GM21723 (cell line): ENCODE data around the gene CMIP.
A peak's percentile ranks its signal among the peaks of the same experiment; 100 is the strongest.
"Not testable (repeated sequence)": the region's sequence is repeated elsewhere in the genome, so short reads cannot be mapped to it uniquely, and the experiment has no call there.

Experiments
- ATAC-seq: cut with Tn5 transposase; IDR thresholded peaks from one replicate; pipeline ENCODE4 v1.9.1; 2021; ENCODE audit warnings: mild to moderate bottlenecking, moderate library complexity; ENCODE audit not compliant: unreplicated experiment

CMIP gene

DNA sequence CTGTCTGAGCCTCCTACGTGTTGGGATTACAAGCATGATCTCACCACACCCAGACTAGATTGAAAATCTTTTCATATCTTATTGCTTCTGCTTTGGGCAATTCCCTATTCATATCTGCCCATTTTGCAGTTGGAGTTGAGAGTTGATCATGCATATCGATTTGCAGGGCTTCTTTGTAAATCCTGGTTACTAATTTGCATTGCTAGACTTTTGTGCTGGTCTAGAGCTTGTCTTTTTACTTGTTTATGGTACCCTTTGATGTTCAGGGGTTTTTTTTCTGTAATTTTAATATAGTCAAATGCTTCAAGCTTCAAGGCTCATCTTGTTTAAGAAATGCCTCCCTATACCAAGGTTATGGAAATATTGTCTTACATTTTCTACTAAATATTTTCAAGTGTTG is 23.5 kb upstream of the CMIP start:
- no peak for ATAC-seq

DNA sequence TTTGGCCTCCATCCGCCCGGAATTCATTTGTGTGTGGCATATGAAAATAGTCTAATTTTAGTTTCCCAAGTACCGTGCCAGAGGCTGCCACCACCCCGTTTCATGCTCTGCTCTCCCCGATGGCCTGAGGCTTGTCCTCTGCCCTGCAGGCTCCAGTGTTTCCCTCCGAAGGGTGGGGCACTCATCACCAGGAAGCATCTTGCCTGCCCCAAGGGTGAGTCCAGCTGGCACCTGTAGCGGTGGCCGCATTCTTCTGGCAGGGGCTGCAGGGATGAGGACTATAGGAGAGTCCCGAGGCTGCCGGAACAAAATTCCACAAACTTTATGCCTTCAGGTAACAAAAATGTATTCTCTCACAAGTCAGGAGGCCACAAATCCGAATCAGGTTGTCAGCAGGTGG is 23.1 kb upstream of the CMIP start:
- ATAC-seq = no peak

DNA sequence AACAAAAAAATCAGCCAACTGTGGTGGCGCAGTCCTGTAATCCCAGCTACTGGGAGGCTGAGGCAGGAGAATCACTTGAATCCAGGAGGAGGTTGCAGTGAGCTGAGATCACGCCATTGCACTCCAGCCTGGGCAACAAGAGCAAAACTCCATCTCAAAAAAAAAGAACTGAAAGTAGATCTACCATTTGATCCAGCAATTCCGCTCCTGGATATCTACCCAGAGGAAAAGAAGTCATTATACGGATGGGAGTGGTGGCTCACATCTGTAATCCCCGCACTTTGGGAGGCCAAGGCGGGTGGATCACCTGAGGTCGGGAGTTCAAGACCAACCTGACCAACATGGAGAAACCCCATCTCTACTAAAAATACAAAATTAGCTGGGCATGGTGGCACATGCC is 22.5 kb upstream of the CMIP start:
- ATAC-seq = not testable (repeated sequence)

DNA sequence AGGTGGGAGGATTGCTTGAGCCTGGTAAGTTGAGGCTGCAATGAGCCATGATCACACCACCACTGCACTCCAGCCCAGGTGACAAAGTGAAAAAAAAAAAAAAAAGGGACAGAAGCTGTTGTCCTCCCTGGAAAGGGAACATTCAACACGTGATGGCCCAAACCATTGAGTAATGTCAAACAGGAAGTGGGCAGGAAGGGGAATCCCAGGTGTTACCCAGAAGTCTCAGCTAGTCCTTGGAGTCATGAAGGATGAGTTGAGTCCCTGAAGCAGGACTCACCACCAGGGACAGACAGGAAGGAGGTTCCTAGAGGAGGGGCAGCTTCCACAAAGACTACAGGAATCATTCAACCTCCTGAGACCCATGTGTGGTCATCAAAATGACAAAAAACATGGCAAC is 19.8 kb upstream of the CMIP start:
- peak; percentile 54 for ATAC-seq

DNA sequence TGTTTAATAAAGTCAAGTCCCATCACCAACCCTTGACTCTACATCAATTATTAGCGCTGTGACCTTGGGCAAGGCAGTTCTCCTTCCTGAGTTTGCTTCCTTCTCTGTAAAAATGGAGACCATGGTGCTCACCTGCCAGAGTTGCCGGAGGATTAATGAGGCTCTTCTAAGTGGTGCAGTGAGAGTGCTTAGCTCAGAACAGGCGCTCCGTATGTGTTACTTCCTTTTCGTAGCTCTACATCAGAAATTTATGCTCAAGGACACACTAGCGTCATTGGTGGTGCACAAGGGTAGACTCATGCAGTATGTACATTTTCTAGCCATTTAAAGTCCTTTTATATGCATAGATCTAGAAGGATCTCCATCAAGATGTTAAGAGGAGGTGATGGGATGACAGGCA is 17.4 kb upstream of the CMIP start:
- ATAC-seq = no peak

DNA sequence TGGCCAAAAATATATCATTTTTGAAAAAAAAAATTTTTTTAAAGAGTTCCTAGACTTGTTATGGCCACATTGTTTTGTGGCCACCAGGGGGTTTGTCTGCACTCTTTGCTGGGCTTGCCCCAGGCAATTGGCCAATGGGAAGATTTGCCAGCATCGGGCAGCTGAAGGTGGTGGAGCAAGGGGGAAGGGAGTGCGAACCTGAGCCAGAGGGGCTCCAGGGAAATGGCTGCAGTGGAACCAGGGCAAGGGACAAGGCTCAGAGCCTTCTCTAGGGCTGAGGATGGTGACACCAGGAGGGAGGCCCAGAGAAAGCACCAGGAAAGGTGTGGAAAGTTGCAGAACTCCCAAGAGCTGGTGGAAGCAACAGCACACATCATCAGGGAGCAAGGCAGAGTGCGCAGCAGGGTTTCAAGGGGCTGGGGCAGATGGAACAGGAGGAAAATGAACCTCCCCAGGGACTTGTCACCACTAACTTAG is 15.5 kb upstream of the CMIP start:
- no peak for ATAC-seq

DNA sequence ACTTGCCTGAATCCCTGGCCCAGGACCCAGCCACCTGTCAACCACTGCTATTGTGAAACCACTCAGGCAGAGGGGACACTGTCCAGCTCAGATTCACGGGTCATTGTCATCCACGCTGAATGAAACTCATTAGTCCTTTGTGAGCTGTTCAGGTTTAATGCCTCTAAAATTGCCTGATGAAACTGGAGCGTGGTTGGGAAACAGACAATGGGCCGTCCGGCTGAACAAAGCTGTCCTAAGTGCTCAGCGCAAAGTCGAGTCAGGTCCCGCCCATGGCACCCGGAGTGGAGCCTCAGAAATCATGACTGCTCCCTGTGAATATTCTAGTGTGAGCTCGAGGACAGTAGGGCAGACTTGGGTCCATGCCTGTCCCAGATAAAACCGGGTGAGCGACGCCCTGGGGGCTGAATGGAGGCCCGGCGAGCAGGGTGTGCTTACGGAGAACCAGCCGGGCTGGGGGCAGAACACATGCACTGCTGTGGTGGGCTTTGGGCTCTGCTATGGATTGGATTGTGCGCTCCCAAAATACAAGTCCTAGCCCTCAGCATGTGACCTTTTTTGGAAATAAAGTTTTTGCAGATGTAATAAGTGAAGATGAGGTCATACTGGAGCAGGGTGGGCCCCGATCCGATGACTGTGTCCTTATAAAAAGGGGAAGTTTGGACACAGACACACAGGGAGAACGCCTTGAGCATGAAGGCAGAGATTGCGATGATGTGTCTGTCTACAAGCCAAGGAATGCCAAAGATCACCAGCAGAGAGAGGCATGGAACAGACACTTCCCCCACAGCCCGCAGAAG is 12.9 kb upstream of the CMIP start:
- no peak for ATAC-seq

DNA sequence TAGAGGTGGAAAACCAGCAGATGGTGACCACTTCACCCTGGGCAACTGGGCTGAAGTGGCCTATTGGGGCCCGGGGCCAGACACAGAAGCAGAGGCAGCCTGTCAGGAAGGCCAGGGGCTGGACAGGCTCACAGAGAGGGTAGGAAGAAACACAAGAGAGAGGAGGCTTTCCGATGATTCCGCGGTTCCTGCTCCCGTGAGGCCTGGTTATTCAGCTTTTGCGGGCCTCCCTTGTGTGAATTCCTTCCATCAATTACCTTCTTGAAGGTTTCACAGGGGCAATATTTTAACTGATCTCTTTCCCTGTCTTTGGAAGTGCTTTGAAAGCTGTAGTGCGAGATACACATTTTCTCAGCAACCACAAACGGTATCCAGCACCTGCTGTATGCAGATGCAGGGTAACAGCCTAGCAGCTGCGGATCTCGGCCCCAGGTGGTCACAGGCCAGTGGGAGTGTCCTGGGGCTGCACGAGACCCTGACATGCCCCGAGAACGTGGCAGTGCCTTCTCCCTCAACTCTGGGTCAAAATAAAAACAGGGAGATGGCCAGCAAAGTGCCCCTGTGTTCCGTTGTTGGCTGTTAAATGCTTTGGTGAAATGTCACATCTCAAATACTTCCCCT is 11.6 kb upstream of the CMIP start:
- peak; percentile 63 for ATAC-seq

DNA sequence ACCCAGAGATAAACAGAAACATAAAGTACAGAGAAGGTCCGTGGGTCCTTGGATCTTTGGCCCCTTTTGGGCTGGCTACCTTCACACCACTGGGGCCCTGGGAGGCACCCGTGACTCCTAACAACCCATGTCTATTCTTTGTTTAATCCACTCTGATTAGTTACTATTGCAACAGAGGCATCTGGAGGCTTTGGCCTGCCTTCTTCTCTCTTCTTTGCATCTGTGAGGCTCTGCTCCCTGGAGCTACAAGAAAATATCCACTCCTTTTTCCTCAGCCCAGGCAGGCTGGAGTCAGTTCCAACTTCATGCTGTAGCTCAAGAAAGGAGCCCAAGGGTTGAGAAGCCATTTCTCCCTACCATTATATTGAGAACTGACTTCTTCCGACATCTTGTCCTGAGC is 9.5 kb upstream of the CMIP start:
- ATAC-seq = no peak

DNA sequence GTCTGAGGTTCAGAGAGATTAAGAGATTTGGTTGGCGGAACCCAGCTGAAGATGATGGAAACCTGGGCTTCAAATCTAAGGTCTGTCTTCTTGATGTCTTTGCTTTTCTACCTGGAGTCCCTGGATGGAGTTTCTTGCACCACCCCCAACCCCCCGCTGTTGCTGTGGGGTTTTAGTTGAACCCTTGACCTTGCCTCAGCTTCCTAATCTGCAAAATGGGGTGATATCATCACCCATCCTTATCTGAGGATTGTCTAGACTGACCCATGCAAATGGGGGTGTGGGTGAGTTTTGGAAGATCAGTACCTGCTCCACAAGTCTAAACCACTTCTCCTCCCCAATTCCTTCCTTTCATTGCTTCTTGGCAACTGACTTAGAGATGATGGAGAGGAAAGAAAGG is 9.0 kb upstream of the CMIP start:
- no peak for ATAC-seq

DNA sequence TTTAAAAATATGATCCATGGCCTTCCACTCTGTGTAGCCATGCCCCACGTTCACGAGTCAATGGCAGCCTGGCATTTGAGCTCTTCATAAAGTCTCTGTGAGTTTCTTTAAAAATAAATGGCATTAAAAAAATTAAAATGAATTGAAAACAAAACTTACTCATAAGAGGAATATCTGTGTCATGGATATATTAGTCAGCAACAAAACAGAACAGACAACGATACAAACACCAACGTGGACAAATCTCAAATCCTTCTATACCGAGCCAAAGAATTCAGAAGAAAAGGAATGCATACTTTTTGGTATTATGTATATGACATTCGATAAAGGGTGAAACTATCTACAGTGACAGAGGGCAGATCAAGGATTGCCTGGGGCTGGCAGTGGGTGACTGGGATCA is 8.2 kb upstream of the CMIP start:
- no peak for ATAC-seq

DNA sequence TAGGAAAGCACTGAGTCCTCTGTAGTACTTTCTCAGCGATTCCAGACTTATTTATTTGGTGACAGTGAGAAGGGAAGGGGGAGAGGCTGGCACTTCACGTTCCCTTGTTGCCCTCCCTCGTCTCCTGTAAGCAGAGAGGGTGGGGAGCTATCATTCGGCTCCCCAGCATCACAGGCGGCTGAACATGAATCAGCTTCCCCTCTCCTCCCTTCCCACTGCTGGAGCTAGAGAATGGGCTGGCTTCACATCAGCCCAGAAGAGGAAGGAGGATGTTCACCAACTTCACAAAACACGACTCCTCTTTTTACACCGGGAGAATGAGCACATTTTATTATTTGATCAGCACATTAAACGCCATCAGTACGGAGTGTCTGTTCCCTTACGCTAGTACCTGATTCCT is 6.7 kb upstream of the CMIP start:
- no peak for ATAC-seq

DNA sequence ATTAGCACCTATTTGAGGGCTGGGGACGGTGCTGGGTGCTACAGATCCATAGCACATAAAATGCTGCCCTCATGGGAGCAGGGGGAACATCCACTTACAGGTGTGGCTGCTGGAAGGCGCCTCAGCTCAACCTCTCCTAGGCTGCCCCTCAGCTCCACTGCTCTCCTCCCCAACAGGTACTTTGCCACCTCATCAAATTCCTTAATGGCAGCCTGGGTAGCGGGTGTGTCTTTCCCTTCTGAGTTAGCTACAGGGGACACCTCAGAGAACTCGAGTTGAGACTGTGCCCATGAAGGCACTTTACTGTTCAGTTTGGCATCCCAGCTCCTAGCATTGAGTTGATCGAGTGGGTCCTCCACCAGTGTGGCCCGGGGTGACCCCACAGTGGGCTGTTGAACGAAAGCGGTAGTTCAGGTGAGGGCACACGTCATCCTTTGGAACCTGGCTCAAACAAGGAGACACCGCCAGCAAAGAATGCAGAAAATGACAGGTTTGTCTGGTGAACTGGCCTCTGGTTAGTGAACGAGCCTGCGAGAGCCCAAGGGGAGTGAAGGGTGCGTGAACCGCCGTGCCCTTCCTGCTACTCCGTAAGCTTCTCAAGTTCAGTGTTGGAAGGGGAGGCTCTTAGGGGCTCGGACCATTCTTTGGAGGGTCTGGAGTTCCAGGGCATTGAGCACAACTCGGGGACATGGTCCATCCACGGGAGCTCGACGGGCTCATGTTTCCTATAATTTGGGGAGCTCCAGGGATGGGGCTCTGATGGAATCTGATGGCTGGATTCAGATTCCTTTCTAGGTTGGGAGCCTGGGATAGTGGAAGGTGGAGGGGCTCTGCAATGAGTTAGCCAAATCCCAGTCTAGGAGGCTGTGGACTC is 3.5 kb upstream of the CMIP start:
- ATAC-seq = no peak

DNA sequence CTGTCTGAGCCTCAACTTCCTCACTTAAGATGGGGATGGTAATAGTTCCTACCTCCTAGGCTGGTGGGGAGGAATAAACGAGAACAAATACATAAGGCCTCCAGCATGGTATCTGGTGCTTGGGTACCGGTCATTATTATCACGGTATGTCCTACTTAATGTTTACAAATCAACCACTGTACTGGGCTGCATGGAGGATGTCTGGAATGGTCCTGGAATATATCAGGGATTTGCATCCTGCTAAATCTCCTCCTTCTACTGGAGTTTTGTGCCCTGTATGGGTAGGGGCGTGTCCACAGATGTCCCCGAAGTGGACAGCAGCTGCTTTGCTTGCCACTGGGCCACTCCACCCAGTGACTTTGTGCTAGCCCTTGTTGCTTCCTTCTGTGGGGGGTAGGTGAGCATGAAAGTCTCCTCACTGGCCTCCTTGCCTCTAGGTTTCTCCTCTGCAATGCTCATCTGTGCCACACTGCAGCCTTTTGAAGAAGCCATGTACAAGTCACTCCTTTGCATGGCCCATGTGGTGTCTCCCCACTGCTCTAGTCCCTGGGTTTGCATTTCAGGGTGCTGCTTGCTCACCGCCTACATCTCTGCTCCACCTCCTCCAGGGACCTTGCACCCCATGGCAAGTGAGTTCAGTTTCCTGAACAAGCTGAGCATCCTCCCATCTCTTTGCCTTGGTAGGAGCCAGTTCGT is 2.2 kb upstream of the CMIP start:
- ATAC-seq = no peak

DNA sequence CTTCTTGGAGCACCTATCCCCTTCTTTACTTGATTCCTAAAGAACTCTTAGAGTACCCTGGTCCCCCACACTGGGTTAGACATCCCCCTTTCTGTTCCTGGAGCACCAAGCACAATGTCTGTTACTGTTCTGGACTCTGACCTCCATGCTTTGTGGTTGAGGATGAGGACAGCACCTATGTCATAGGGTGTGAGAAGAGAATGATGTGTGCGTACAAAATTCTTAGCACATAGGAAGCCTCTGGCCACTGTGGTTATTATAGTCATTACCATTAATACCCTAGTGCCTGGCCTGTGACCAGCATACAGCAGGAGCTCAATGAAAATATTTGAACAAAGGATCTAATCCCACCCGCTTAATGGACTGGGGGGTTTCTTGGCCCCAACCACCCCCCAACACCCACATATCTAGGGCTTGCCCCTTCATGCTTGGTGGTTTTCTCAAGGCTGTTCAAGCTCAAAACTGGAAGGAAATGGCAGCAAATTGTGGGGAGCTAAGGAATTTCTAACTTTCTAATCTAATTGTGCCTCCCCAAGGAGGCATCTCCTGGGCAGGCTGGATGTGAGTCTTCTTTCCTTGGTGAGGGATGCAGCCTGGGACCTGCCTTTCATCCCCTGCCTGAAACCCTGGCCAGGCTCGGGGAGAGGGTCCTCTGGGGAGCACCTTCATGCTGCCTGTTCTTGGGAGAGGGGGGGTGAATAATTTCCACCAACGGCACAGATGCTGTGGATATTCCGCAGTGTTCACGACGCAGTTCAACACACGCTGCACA is 1.5 kb upstream of the CMIP start:
- ATAC-seq = no peak

DNA sequence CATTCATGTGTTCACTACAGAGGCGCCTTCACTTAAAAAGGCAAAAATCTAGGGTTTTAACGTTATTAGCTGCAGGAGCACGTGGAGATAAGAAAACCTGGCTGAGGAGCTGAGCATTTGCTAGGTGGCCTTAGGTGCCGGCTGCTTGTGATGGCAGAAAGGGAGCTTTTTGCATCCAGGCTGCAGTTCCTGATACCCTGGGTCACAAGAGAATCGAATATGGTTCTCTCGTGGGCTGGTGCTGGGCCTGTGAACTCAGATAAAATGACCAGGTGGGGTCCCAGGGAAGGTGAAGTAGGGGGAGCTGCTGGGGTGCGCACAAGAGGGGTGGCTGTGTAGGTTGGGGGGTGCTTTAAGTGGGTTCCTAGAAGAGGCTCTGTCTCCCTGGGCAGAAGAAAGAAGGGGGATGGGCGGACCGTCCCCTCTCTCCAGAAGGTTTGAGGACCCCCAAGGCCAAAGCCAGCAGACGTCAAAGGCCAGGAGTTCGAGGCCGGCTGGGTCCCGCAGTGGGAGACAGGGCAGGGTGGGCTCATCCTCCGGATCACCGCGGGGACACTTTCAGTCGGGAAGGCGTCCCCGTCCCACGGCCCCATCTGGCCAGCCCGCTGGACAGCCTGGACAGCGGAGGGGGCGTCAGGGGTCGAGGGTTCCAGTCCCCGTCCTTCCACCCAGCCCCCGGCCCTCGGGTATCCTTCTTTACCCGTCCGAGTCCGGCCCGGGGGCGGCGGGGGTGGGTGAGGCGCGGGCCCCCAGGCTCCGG is 740 bp upstream of the CMIP start:
- ATAC-seq = no peak

DNA sequence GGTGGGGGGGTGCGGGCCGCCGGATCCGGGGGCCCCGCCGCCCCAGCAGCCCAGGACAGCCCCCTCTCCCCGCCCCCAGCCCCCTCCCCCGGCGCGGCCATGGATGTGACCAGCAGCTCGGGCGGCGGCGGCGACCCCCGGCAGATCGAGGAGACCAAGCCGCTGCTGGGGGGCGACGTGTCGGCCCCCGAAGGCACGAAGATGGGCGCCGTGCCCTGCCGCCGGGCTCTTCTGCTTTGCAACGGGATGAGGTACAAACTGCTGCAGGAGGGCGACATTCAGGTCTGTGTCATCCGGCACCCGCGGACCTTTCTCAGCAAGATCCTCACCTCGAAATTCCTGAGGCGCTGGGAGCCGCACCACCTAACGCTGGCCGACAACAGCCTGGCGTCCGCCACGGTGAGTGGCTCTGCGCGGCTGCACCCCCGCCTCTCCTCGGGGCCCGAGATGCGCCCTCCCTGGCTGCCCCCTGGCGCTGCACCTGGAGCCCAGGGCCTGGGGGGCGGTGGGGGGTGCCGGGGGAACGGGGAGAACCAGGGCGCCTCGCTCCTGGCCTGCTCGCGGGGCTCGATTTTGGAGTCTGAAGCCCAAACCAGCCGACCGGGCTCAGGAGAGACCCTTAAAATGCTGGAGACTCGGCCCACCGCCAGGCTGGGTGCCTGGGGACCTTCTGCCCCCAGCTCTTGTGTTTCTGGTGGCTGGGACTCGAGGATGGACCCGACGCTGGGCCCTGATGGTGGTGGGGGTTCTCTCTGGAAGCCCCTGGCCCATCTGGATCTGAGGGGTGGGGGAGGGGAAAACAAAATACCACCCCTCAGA is 744 bp downstream of the CMIP start:
- ATAC-seq = peak; percentile 37

DNA sequence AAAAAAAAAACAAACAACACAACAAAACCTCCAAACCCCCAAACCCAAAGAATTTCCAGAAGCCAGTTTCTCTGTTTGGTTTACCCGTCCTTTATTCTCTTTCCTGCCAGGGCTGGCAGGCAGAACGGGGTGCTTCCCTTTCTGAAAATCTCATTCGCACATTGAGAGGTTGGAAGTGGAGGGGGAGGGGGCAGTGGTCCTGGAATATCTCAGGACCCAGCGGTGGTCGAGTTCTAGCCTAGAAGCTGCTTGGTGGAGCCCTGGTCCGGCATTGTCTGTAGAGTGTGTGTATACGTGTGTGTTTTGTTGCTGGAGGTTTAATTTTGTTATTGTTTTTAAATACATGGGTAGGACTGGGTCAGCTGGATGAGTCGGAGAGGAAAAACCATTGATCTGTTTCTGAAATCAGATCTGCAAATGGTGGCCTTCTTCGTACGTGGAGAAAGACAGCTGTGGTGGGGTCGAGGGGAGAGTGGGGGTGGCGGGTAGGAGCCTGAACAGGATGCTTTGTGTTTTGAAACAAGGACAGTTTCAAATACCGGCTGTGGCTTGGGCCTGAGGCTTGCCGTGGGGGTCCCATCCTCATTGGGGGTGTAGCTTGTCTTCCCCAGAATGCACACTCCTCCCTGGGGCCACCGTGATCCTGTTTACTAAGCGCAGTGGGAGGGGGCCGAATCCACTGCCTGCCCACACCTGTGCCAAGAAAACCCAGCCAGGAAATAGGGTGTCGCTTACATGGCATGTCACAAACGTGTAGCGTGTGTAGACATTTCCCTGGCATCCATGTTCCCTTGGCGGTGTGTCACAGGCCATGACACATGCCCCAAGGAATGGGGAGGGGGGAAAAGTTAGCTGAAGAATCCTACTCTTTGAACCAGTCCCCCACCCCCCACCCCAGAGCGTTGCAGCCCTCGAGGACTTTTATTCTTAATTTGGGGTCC is 1.6 kb downstream of the CMIP start:
- ATAC-seq = no peak
